Neuronal stem cell (in vitro differentiated cells): ENCODE results near the gene TH.

Experiments used
- DNase-seq: peaks from one replicate; pipeline ENCODE4 v3.0.0-alpha.2; 2013; ENCODE audit warnings: low spot score
- H2AFZ ChIP-seq: one replicate; pipeline ENCODE4 v1.6.1; 2013; ENCODE audit warnings: mild to moderate bottlenecking, low read length, inconsistent platforms
- H2AK5ac ChIP-seq: 2 replicates; pipeline ENCODE4 v1.6.1; 2013; ENCODE audit warnings: low read depth, mild to moderate bottlenecking, inconsistent platforms, low read length, moderate library complexity, mixed read lengths
- H2BK120ac ChIP-seq: 2 replicates; pipeline ENCODE4 v1.6.1; 2013; ENCODE audit warnings: low read depth, mild to moderate bottlenecking, inconsistent platforms, low read length, moderate library complexity, mixed read lengths
- H2BK12ac ChIP-seq: one replicate; pipeline ENCODE4 v1.6.1; 2013; ENCODE audit warnings: low read length, inconsistent platforms
- H2BK15ac ChIP-seq: 2 replicates; pipeline ENCODE4 v1.6.1; 2013; ENCODE audit warnings: mild to moderate bottlenecking, low read length, inconsistent platforms, mixed read lengths
- H2BK5ac ChIP-seq: one replicate; pipeline ENCODE4 v1.6.1; 2013; ENCODE audit warnings: inconsistent platforms, mild to moderate bottlenecking, low read length, moderate library complexity
- H3K14ac ChIP-seq: one replicate; pipeline ENCODE4 v1.6.1; 2013; ENCODE audit warnings: low read length, inconsistent platforms
- H3K18ac ChIP-seq: 2 replicates; pipeline ENCODE4 v1.6.1; 2013; ENCODE audit warnings: low read length, inconsistent platforms
- H3K23ac ChIP-seq: 2 replicates; pipeline ENCODE4 v1.6.1; 2013; ENCODE audit warnings: low read depth, mild to moderate bottlenecking, mixed read lengths, low read length, inconsistent platforms; ENCODE audit not compliant: poor library complexity
- H3K27ac ChIP-seq: replicated peaks from 3 replicates; pipeline ENCODE4 v1.5.1; 2013; ENCODE audit warnings: low read length, inconsistent platforms
- H3K27me3 ChIP-seq, 3 experiments: 2 replicates each; pipeline ENCODE4 v1.6.1; 2013; ENCODE audit warnings: low read length in 3 of 3, mild to moderate bottlenecking in 2 of 3, inconsistent platforms in 1 of 3, low read depth in 1 of 3, mixed read lengths in 1 of 3, moderate library complexity in 1 of 3; ENCODE audit not compliant: control insufficient read depth in 3 of 3, insufficient read depth in 3 of 3
- H3K36me3 ChIP-seq, 2 donors: replicated peaks in 1 of 2; 2 replicates each; pipeline ENCODE4 v1.6.1; 2013; ENCODE audit warnings: low read length in 2 of 2; ENCODE audit not compliant: control insufficient read depth in 2 of 2, insufficient read depth in 2 of 2
- H3K4ac ChIP-seq: 2 replicates; pipeline ENCODE4 v1.6.1; 2013; ENCODE audit warnings: inconsistent platforms, mild to moderate bottlenecking, low read length, moderate library complexity
- H3K4me1 ChIP-seq, 2 donors: 1 replicate in 1 of 2; 2 replicates in 1 of 2; pipeline ENCODE4 v1.6.1; 2013; ENCODE audit warnings: low read length in 2 of 2, low read depth in 1 of 2; ENCODE audit not compliant: control insufficient read depth in 2 of 2, insufficient read depth in 1 of 2
- H3K4me2 ChIP-seq: one replicate; pipeline ENCODE4 v1.6.1; 2013; ENCODE audit warnings: mild to moderate bottlenecking, low read length, inconsistent platforms; ENCODE audit not compliant: insufficient read depth, poor library complexity, severe bottlenecking
- H3K4me3 ChIP-seq, 2 donors: 2 replicates each; pipeline ENCODE4 v1.5.1; 2013; ENCODE audit warnings: low read length in 2 of 2, mild to moderate bottlenecking in 2 of 2, inconsistent platforms in 1 of 2, moderate library complexity in 1 of 2
- H3K79me1 ChIP-seq: one replicate; pipeline ENCODE4 v1.6.1; 2013; ENCODE audit warnings: low read depth, mild to moderate bottlenecking, inconsistent platforms, low read length, moderate library complexity
- H3K9ac ChIP-seq: one replicate; pipeline ENCODE4 v1.6.1; 2013; ENCODE audit warnings: mild to moderate bottlenecking, low read depth, low read length, inconsistent platforms; ENCODE audit not compliant: poor library complexity
- H3K9me3 ChIP-seq, 2 donors: replicated peaks in 1 of 2; 2 replicates each; pipeline versions ENCODE3 to v1.6.1; 2013; ENCODE audit warnings: low read length in 2 of 2, mild to moderate bottlenecking in 2 of 2, inconsistent platforms in 1 of 2, low read depth in 1 of 2, mixed read lengths in 1 of 2, moderate library complexity in 1 of 2; ENCODE audit not compliant: control insufficient read depth in 2 of 2, insufficient read depth in 1 of 2
- H4K8ac ChIP-seq: one replicate; pipeline ENCODE4 v1.6.1; 2013; ENCODE audit warnings: low read depth, mild to moderate bottlenecking, inconsistent platforms, low read length, moderate library complexity
- H4K91ac ChIP-seq: one replicate; pipeline ENCODE4 v1.6.1; 2013; ENCODE audit warnings: low read length, low read depth, mild to moderate bottlenecking, inconsistent platforms; ENCODE audit not compliant: poor library complexity
- WGBS, 2 donors: extraction: QIAGEN DNeasy Blood & Tissue Kit; methylation state at CpG; one replicate each; pipeline ENCODE4 v1.1.7; 2013; ENCODE audit warnings: missing lambda C conversion rate in 2 of 2, mixed read lengths in 1 of 2; ENCODE audit not compliant: insufficient read length in 2 of 2, insufficient replicate concordance in 1 of 2; ENCODE audit errors: extremely low coverage in 2 of 2; 5-methylcytosine and 5-hydroxymethylcytosine counted together

The TH gene

DNA sequence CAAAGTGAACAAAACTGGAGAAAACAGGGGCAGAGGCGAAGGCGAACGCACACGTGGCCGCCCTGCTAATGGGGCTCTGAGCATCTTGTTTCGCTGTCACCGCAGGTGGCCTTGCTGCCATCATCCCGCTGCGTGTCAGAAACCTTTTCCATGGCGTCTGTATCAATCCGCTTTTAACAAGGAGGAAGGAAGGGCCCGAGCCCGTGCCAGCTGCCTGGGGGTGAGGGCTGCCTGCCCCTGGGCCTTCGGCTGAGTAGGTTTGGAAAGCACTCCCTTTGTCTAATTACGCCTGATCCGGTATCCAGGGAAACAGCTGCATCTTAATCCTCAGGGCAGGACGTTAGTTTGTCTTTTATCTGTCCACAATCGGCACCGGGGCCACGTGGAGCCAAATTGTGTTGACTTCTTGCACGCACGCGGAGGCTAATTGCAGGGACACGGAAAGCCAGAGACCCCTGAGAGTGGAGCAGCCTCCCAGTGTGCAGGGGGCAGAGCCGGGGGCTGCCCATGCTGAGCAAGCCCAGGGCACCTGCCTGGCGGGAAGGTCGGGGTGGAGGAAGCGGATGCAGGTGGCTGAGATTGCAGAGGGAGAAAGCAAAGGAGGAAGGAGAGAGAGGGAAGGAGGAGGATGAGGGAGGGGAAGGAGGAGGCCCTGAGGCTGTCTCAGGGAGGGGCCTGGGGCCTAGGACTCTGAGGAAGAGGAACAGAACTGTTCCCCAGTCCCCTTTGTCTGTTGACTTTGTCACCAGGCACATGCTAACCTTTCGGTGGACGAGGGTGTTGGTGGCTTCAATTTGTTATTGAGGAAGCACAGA, 19.2 kb upstream of the TH start:
- Histone ChIP-seq H3K9ac (no peak overlapping the region), H3K9me3 (peaks cover 0 to 9% of the 10 kb centered on the region in 2 donors), H3K4me2 (no peak overlapping the region), H3K4me3 (no peak overlapping the region), H3K23ac (no peak overlapping the region), H4K8ac (no peak overlapping the region), H2BK15ac (peak overlapping the region; percentile 65), H2BK120ac (peak overlapping the region; percentile 48), H2AFZ (peak overlapping the region; percentile 74), H3K36me3 (no peaks in the 10 kb centered on the region), H2AK5ac (no peak overlapping the region), H3K4me1 (peaks cover 11 to 33% of the 10 kb centered on the region in 2 donors), H2BK5ac (peak overlapping the region; percentile 62), H3K27me3 (peaks cover 0 to 14% (median 8%) of the 10 kb centered on the region in 3 experiments), H3K14ac (no peak overlapping the region), H4K91ac (peak overlapping the region; percentile 87), H3K4ac (no peak overlapping the region), H3K79me1 (no peaks in the 10 kb centered on the region), H3K27ac (peak overlapping the region; percentile 87), H3K18ac (peak overlapping the region; percentile 93), H2BK12ac (peak overlapping the region; percentile 33)
- DNase-seq: peak; percentile 77
- no CpG with 5 or more reads among the region's 30 CpGs for WGBS, 2 donors

DNA sequence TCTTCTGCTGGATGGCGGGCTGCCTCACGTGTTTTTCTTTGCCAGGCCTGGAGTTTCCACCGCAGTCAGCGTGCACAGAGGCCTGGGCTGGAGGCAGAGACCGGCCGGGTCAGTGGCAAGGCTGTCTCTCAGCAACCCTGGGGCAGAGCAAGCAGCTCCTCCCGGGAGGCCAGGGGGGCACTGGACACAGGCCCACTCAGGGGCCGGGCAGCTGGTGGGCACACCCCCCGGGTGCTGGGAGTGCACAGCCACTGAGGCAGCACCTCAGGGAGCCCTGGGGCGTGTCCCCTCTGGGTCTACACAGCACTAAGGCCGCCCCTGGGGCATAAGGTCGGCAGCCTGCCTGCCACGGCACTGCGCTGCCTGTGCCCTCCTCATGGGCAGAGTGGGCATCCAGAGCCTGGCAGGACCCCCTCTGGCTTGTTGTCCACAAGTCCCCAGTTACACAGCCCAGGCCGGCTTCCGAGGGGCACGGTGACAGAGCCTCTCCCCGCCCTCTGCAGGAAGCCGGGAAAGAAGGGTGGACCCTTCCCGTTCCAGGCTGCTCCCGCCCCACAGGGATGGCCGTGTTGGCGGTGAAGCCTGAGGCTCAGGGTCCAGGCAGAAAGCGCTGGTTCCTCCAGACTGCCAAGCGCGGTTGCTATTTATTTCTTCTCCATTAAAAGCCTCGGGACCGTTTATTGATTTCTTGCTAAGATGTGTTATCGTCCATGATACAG, 18.5 kb upstream of the TH start:
- Histone ChIP-seq H3K9ac (no peak overlapping the region), H3K9me3 (peaks cover 0 to 9% of the 10 kb centered on the region in 2 donors), H2AFZ (peak overlapping the region; percentile 74), H3K23ac (peak overlapping the region; percentile 65), H2BK5ac (peak overlapping the region; percentile 62), H2BK15ac (peak overlapping the region; percentile 63), H3K4me2 (no peak overlapping the region), H3K4ac (peak overlapping the region; percentile 96), H3K18ac (peak overlapping the region; percentile 97), H3K27ac (peak overlapping the region; percentile 87), H2BK12ac (peak overlapping the region; percentile 99), H3K27me3 (peaks cover 0 to 16% (median 8%) of the 10 kb centered on the region in 3 experiments), H3K4me3 (no peak overlapping the region), H3K79me1 (no peaks in the 10 kb centered on the region), H3K4me1 (peaks cover 11 to 33% of the 10 kb centered on the region in 2 donors), H2AK5ac (peak overlapping the region; percentile 100), H4K91ac (peak overlapping the region; percentile 90), H4K8ac (peak overlapping the region; percentile 44), H3K36me3 (no peaks in the 10 kb centered on the region), H2BK120ac (peak overlapping the region; percentile 95), H3K14ac (peak overlapping the region; percentile 32)
- DNase-seq: no peak
- no CpG with 5 or more reads among the region's 29 CpGs for WGBS, 2 donors

DNA sequence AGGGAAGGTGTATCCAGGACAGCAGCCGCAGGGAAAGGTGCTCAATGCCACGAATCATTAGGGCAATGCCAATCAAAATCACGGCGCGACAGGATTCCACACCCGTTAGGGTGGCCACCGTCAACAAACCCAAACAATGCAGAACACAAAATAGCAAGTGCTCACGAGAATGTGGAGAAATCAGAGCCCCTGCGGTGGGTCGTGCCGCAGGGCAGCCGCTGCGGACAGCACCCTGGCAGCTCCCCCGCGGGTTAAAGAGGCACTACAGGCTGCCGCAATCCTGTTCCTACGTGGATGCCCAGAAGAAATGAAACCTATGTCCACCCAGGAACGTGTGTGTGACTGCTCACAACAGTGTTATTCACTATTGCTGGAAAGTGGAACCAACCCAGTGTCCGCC, 17.1 kb upstream of the TH start:
- no peak overlapping the region for H3K4me2 ChIP-seq
- H3K27me3 ChIP-seq: peaks cover 0 to 21% (median 8%) of the 10 kb centered on the region in 3 experiments
- H2AK5ac ChIP-seq: peak overlapping the region; percentile 100
- H2AFZ ChIP-seq: no peak overlapping the region
- H4K91ac ChIP-seq: no peak overlapping the region
- DNase-seq: no peak
- peak overlapping the region; percentile 60 for H3K18ac ChIP-seq
- no peak overlapping the region for H2BK15ac ChIP-seq
- no peak overlapping the region for H3K27ac ChIP-seq
- H2BK120ac ChIP-seq: peak overlapping the region; percentile 21
- no peaks in the 10 kb centered on the region for H3K36me3 ChIP-seq
- H3K4me1 ChIP-seq: peaks cover 11 to 29% of the 10 kb centered on the region in 2 donors
- H3K4me3 ChIP-seq: no peak overlapping the region
- no peak overlapping the region for H4K8ac ChIP-seq
- no peak overlapping the region for H3K4ac ChIP-seq
- no peaks in the 10 kb centered on the region for H3K79me1 ChIP-seq
- no peak overlapping the region for H2BK12ac ChIP-seq
- no peak overlapping the region for H2BK5ac ChIP-seq
- no peak overlapping the region for H3K23ac ChIP-seq
- peaks cover 0 to 9% of the 10 kb centered on the region in 2 donors for H3K9me3 ChIP-seq
- no peak overlapping the region for H3K9ac ChIP-seq
- no peak overlapping the region for H3K14ac ChIP-seq
- no CpG with 5 or more reads among the region's 19 CpGs for WGBS, 2 donors

DNA sequence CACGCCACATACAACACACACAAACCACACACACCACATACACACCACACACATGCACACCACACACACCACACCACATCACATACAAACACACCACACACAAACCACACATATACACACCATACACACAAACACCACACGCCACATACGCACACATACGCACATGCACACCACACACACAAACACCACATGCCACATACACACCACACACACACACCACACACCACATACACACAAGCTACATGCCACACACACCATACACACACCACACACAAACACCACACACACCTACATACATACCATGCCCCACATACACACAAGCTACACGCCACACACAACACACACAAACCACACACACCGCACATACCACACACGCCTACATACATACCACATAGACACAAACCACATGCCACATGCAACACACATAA, 15.7 kb upstream of the TH start:
- no peaks in the 10 kb centered on the region for H3K79me1 ChIP-seq
- no peak overlapping the region for H2AFZ ChIP-seq
- H2BK15ac ChIP-seq: peak overlapping the region; percentile 87
- no peak for DNase-seq
- H3K27me3 ChIP-seq: peaks cover 0 to 17% (median 8%) of the 10 kb centered on the region in 3 experiments
- WGBS, 2 donors: 97 to 100% methylated on average over 6 to 7 of the region's 7 CpGs
- peak overlapping the region; percentile 44 for H2BK5ac ChIP-seq
- H2BK120ac ChIP-seq: peak overlapping the region; percentile 66
- peak overlapping the region; percentile 90 for H3K23ac ChIP-seq
- H3K18ac ChIP-seq: peak overlapping the region; percentile 90
- H3K4ac ChIP-seq: peak overlapping the region; percentile 91
- H3K14ac ChIP-seq: peak overlapping the region; percentile 85
- peak overlapping the region; percentile 100 for H4K8ac ChIP-seq
- peak overlapping the region; percentile 98 for H2BK12ac ChIP-seq
- H3K9me3 ChIP-seq: peaks cover 0 to 9% of the 10 kb centered on the region in 2 donors
- H3K27ac ChIP-seq: peak overlapping the region; percentile 7
- no peaks in the 10 kb centered on the region for H3K36me3 ChIP-seq
- peak overlapping the region; percentile 96 for H2AK5ac ChIP-seq
- peak overlapping the region; percentile 78 for H3K9ac ChIP-seq
- H4K91ac ChIP-seq: peak overlapping the region; percentile 99
- H3K4me3 ChIP-seq: peak overlapping the region in 1 of 2 donors; percentile 45
- peaks cover 11 to 29% of the 10 kb centered on the region in 2 donors for H3K4me1 ChIP-seq
- H3K4me2 ChIP-seq: no peak overlapping the region
